ENCODE results near the gene SORCS3. TPM values are rescaled to one million over a fixed set of nuclear protein-coding genes. Genes with fewer than 3 reads are reported as not detected.

SORCS3 gene
- total and polyA plus RNA-seq, 10 of the 15 experiments (the other 5 are each of a cell fraction or from before 2014, with no cell fraction given): 0.01 to 0.04 (median 0.02) TPM; not detected in 7

GRCh38 chr10:104639590-104640338 is 1.3 kb upstream of the SORCS3 start:
- peaks cover 2 to 10% of the 10 kb centered on the region in 2 experiments; a peak in 2 of 4 replicates for H3K27me3 ChIP-seq (replicated peaks in 1 of 2; ENCODE audit: control insufficient read depth in 2 of 2, insufficient read depth in 2 of 2, low read length in 1 of 2)
- CTCF ChIA-PET: no interaction called here
- no peak overlapping the region for H3K9ac ChIP-seq (ENCODE audit: control insufficient read depth, insufficient read depth, low read length)
- H2AFZ ChIP-seq (ENCODE audit: control insufficient read depth, low read depth, low read length): no peak overlapping the region
- TF ChIP-seq FOS (IDR thresholded peaks at IDR 0.05; ENCODE audit: borderline replicate concordance, extremely low read depth, insufficient read length) (no peak), HDAC6 (IDR thresholded peaks at IDR 0.05; ENCODE audit: unreplicated experiment) (no peak), EED (IDR thresholded peaks at IDR 0.05; ENCODE audit: low read depth) (no peak), SMARCA5 (IDR thresholded peaks at IDR 0.05) (no peak), DPF2 (IDR thresholded peaks at IDR 0.05) (no peak), BACH1 (IDR thresholded peaks at IDR 0.05; ENCODE audit: borderline replicate concordance) (no peak), SUPT20H (IDR thresholded peaks at IDR 0.05; ENCODE audit: borderline replicate concordance, control insufficient read depth, low read depth, low read length) (no peak), NRF1 (conservative IDR thresholded peaks at IDR 0.05; ENCODE audit: low read depth, low read length) (no peak), PAX5 (IDR thresholded peaks at IDR 0.05; ENCODE audit: borderline replicate concordance, low read depth, low read length) (no peak), SP1 (IDR thresholded peaks at IDR 0.05; ENCODE audit: low read depth, low read length) (no peak), SRF (IDR thresholded peaks at IDR 0.05; ENCODE audit: low read depth in 2 of 2, low read length in 2 of 2) (no peak), BMI1 (IDR thresholded peaks at IDR 0.05; ENCODE audit: borderline replicate concordance) (no peak), FOXK2 (IDR thresholded peaks at IDR 0.05) (no peak), E2F8 (IDR thresholded peaks at IDR 0.05; ENCODE audit: low read depth, partially characterized antibody) (no peak), STAT1 (conservative IDR thresholded peaks at IDR 0.05) (no peak), ZNF207 (IDR thresholded peaks at IDR 0.05; ENCODE audit: borderline replicate concordance) (no peak)
- TF ChIP-seq, protein P1, sequence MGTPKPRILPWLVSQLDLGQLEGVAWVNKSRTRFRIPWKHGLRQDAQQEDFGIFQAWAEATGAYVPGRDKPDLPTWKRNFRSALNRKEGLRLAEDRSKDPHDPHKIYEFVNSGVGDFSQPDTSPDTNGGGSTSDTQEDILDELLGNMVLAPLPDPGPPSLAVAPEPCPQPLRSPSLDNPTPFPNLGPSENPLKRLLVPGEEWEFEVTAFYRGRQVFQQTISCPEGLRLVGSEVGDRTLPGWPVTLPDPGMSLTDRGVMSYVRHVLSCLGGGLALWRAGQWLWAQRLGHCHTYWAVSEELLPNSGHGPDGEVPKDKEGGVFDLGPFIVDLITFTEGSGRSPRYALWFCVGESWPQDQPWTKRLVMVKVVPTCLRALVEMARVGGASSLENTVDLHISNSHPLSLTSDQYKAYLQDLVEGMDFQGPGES (IDR thresholded peaks at IDR 0.05): no peak
- POLR2A ChIA-PET: no interaction called here
- FAIRE-seq (no peak), DNase-seq (ENCODE audit: low read depth, low spot score) (no peak), ATAC-seq (0 out of 3 replicates have a peak, but pooled peaks have one; percentile 17)
- SMC1A ChIA-PET (ENCODE audit: uncharacterized antibody, unreplicated experiment): no interaction called here
- intact Hi-C loops (cut with micrococcal nuclease; ENCODE audit: unreplicated experiment): loop anchor here (2.0 kb wide), 1 partner anchor 285 kb away; no protein-coding TSS in a partner anchor
- H3K4me3 ChIP-seq: no peak overlapping the region
- H3K27ac ChIP-seq (ENCODE audit: control insufficient read depth, insufficient read depth): no peak overlapping the region
- RAD21 ChIA-PET (ENCODE audit: unreplicated experiment): no interaction called here
- H3K79me2 ChIP-seq (ENCODE audit: control insufficient read depth, insufficient read depth, low read length): no peaks in the 10 kb centered on the region
- in situ Hi-C loops (cut with MboI): no loop called here
- H3K4me1 ChIP-seq (ENCODE audit: control insufficient read depth, insufficient read depth, low read length): no peaks in the 10 kb centered on the region
- no peaks in the 10 kb centered on the region for H3K36me3 ChIP-seq (ENCODE audit: control insufficient read depth in 2 of 2, insufficient read depth in 2 of 2, low read length in 1 of 2)
- no peaks in the 10 kb centered on the region for H4K20me1 ChIP-seq (ENCODE audit: control insufficient read depth, insufficient read depth)
- H3K4me2 ChIP-seq (ENCODE audit: control insufficient read depth, insufficient read depth): no peak overlapping the region
- WGBS (ENCODE audit: insufficient coverage, insufficient replicate concordance, low lambda C conversion rate, missing lambda C conversion rate): 17% methylated on average over 34 of the region's 40 CpGs
- BruUV-seq (replicated peaks): no TSS peak
- no peaks in the 10 kb centered on the region; the same call in 2 of the 3 replicates for H3K9me3 ChIP-seq (replicated peaks; ENCODE audit: control insufficient read depth, insufficient read depth, low read length)

Measured in GM12878 (cell line).